HG03469 (cell line): Measurements from ENCODE around the gene ZNF790.

ENCODE experiments used
- ATAC-seq: cut with Tn5 transposase; IDR thresholded peaks from one replicate; pipeline ENCODE4 v1.9.1; 2021; ENCODE audit warnings: mild to moderate bottlenecking, moderate library complexity, moderate number of reproducible peaks; ENCODE audit not compliant: unreplicated experiment

Gene ZNF790

GRCh38 chr19:36772311-36773222, 65.6 kb downstream of the ZNF790 start, which contains the start of gene ZNF850:
Gene ZNF850, minus strand, starts transcription at chr19:36772807. Its CDS starts 10,201 bp downstream, at chr19:36762606.
- ATAC-seq: peak; percentile 76

DNA sequence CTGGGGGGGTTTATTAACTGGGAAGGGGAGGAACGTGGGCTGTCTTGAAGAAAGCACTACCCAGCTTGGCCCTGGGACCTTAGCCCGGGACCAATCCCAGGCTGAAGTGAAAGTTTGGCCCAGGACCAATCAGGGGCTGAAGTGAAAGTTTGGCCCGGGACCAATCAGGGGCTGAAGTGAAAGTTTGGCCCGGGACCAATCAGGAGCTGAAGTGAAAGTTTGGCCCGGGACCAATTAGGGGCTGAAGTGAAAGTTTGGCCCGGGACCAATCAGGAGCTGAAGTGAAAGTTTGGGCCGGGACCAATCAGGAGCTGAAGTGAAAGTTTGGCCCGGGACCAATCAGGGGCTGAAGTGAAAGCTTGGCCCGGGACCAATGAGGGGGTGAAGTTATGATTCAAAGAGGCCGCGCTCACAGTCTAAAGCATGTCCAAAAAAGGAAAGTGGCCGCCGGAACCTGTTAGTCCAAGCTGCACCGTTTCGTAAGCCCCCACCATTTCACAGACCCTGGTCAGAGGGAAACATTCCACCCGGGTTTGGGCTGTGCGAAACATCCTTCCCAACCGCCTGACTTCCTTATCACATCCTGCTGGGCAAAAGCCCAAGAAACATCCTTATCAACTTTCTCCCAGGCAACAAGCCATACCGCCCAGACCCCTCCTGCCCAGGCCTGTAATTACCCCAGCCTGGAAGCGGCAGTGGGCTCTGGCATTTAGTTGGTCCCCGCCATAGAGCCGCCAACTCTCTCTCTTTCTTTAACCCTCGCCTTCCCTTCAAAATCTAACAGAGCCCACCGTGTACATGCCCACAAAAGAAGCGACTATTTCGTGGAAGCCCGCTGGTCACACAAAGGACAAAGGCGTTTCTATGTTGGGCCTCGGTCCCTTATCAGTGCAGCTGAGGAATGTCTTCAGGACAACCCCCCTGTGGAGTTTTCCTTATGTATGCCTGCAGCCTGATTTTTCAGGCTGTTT, 66.6 kb downstream of the ZNF790 start:
- ATAC-seq: no peak
